ENCODE data around the gene FSCN2.

DNA sequence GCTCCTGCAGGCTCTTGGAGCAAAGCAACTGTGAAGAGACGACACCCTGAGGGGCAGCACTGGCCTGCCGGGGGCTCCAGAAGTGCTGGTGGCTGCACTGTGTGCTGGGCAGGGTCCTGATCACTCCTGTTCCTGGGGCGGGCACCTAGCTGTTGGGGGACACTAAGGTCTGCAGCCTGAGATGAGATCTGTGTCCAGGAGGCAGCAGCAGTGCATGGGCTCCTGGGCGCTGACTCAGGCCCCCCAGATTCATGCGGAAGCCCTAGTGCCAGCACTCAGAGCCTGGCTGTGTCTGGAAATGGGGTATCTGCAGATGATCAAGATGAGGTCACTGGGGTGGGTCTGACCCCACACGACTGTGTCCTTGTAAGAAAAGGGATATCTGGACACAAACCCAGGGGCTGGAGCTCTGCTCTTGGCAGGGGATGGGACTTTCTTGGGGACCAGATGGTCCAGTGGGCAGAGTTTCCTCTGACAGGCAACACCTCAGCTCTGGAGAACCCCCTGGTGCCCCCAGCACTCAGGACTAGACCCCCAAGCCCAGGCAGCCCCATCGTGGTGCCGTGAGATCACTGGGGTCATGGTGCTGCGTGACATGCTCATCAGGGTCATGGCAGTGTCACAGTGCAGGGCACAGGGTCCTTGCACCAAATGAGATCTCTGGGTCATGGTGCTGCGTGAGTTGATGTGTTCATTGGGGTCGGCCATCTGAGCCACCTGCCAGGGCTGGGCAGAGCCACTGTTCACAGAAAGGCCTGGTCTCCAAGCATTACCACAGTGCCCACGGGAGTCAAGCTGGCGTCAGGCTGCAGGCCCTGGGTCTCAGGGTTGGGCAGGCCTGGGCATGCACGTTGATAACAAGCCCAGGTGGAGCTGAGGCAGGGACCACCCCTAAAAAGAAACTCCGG lies 14.5 kb downstream of the FSCN2 start:
- no peak for TF ChIP-seq GLIS3 (CRISPR knock-in tag; IDR thresholded peaks at IDR 0.05)
- TF ChIP-seq, protein P1, sequence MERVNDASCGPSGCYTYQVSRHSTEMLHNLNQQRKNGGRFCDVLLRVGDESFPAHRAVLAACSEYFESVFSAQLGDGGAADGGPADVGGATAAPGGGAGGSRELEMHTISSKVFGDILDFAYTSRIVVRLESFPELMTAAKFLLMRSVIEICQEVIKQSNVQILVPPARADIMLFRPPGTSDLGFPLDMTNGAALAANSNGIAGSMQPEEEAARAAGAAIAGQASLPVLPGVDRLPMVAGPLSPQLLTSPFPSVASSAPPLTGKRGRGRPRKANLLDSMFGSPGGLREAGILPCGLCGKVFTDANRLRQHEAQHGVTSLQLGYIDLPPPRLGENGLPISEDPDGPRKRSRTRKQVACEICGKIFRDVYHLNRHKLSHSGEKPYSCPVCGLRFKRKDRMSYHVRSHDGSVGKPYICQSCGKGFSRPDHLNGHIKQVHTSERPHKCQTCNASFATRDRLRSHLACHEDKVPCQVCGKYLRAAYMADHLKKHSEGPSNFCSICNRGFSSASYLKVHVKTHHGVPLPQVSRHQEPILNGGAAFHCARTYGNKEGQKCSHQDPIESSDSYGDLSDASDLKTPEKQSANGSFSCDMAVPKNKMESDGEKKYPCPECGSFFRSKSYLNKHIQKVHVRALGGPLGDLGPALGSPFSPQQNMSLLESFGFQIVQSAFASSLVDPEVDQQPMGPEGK (CRISPR knock-in tag; IDR thresholded peaks at IDR 0.05; ENCODE audit: borderline replicate concordance), result no peak
- TF ChIP-seq ZFP3 (CRISPR knock-in tag; IDR thresholded peaks at IDR 0.05), result no peak
- TF ChIP-seq, protein P2, sequence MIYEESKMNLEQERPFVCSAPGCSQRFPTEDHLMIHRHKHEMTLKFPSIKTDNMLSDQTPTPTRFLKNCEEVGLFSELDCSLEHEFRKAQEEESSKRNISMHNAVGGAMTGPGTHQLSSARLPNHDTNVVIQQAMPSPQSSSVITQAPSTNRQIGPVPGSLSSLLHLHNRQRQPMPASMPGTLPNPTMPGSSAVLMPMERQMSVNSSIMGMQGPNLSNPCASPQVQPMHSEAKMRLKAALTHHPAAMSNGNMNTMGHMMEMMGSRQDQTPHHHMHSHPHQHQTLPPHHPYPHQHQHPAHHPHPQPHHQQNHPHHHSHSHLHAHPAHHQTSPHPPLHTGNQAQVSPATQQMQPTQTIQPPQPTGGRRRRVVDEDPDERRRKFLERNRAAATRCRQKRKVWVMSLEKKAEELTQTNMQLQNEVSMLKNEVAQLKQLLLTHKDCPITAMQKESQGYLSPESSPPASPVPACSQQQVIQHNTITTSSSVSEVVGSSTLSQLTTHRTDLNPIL (CRISPR knock-in tag; IDR thresholded peaks at IDR 0.05; ENCODE audit: low read depth), result no peak
- TF ChIP-seq, protein P3, sequence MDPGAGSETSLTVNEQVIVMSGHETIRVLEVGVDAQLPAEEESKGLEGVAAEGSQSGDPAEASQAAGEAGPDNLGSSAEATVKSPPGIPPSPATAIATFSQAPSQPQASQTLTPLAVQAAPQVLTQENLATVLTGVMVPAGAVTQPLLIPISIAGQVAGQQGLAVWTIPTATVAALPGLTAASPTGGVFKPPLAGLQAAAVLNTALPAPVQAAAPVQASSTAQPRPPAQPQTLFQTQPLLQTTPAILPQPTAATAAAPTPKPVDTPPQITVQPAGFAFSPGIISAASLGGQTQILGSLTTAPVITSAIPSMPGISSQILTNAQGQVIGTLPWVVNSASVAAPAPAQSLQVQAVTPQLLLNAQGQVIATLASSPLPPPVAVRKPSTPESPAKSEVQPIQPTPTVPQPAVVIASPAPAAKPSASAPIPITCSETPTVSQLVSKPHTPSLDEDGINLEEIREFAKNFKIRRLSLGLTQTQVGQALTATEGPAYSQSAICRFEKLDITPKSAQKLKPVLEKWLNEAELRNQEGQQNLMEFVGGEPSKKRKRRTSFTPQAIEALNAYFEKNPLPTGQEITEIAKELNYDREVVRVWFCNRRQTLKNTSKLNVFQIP (CRISPR knock-in tag; IDR thresholded peaks at IDR 0.05; ENCODE audit: borderline replicate concordance, low read depth), result no peak
- TF ChIP-seq ZFP30 (CRISPR knock-in tag; IDR thresholded peaks at IDR 0.05), result no peak
- TF ChIP-seq CSDC2 (CRISPR knock-in tag; IDR thresholded peaks at IDR 0.05), result no peak
- no peak for TF ChIP-seq SNAI2 (CRISPR knock-in tag; IDR thresholded peaks at IDR 0.05)
- TF ChIP-seq ZNF8 (CRISPR knock-in tag; IDR thresholded peaks at IDR 0.05), result no peak
- TF ChIP-seq OSR1 (CRISPR knock-in tag; IDR thresholded peaks at IDR 0.05), result no peak
- no peak for TF ChIP-seq BACH2 (CRISPR knock-in tag; IDR thresholded peaks at IDR 0.05; ENCODE audit: borderline replicate concordance)
- TF ChIP-seq ISL1 (CRISPR knock-in tag; IDR thresholded peaks at IDR 0.05), result no peak
